Measurements from ENCODE around the gene NTM. TPM values are rescaled to one million over a fixed set of nuclear protein-coding genes. Genes with fewer than 3 reads are reported as not detected.

NTM gene
- total RNA-seq, 1 experiment from 2014 or later: not detected

- H3K9ac ChIP-seq (ENCODE audit: low read length): no peak overlapping the region
- H3K4me3 ChIP-seq (replicated peaks in 1 of 2; ENCODE audit: low read depth in 1 of 2, low read length in 2 of 2): no peak overlapping the region
- no peak for TF ChIP-seq TCF7L2 (IDR thresholded peaks at IDR 0.05; ENCODE audit: borderline replicate concordance, extremely low read depth, insufficient read depth, insufficient read length)
- no peak for TF ChIP-seq POLR2A (IDR thresholded peaks at IDR 0.05; ENCODE audit: borderline replicate concordance, extremely low read depth, insufficient read depth, insufficient read length)
- no peak for TF ChIP-seq CTCF (IDR thresholded peaks at IDR 0.05 in 2 of 3, conservative IDR thresholded peaks at IDR 0.05 in 1 of 3; ENCODE audit: borderline replicate concordance in 1 of 3, insufficient read depth in 1 of 3, low read depth in 2 of 3, low read length in 2 of 3)
- TF ChIP-seq ATF3 (IDR thresholded peaks at IDR 0.05): no peak
- no peak for TF ChIP-seq EZH2phosphoT487 (IDR thresholded peaks at IDR 0.05; ENCODE audit: borderline replicate concordance)
- no peaks in the 10 kb centered on the region for H3K27me3 ChIP-seq (ENCODE audit: insufficient read depth, low read length)
- H3K27ac ChIP-seq (ENCODE audit: low read depth, low read length): no peak overlapping the region
- no peaks in the 10 kb centered on the region for H3K79me2 ChIP-seq (ENCODE audit: insufficient read depth, low read length)
- no peaks in the 10 kb centered on the region for H3K9me2 ChIP-seq (ENCODE audit: insufficient read depth)
- H2AFZ ChIP-seq (ENCODE audit: low read depth, low read length, poor library complexity, severe bottlenecking): no peak overlapping the region
- intact Hi-C loops (cut with micrococcal nuclease): no loop called here
- H3K4me1 ChIP-seq (ENCODE audit: control insufficient read depth in 1 of 2, insufficient read depth in 2 of 2, low read length in 2 of 2): no peaks in the 10 kb centered on the region
- BruUV-seq (replicated peaks): no TSS peak
- ChIA-PET RAD21 (ENCODE audit: low non-redundant PET in 1 of 2, low total read pairs in 2 of 2, uncharacterized antibody in 2 of 2, unreplicated experiment in 2 of 2) (no interaction called here), POLR2A (no interaction called here), CTCF (no interaction called here)
- H3K4me2 ChIP-seq (ENCODE audit: low read length): no peak overlapping the region
- H3K36me3 ChIP-seq (ENCODE audit: control insufficient read depth in 1 of 2, insufficient read depth in 2 of 2, low read length in 2 of 2): no peaks in the 10 kb centered on the region
- ATAC-seq (no peak), DNase-seq (ENCODE audit: low read depth, low spot score) (no peak)
- H3K9me3 ChIP-seq (ENCODE audit: control insufficient read depth in 1 of 2, insufficient read depth in 1 of 2, low read depth in 1 of 2, low read length in 2 of 2): no peaks in the 10 kb centered on the region; a peak in 2 of 4 replicates
- H4K20me1 ChIP-seq (ENCODE audit: insufficient read depth): no peaks in the 10 kb centered on the region
These were observed 5.5 kb downstream of the NTM start for GRCh38 chr11:131375915-131376314.

- intact Hi-C loops (cut with micrococcal nuclease): no loop called here
- Histone ChIP-seq H3K9ac (ENCODE audit: low read length) (no peak overlapping the region), H3K27ac (ENCODE audit: low read depth, low read length) (no peak overlapping the region), H3K4me3 (replicated peaks in 1 of 2; ENCODE audit: low read depth in 1 of 2, low read length in 2 of 2) (no peak overlapping the region), H3K27me3 (ENCODE audit: insufficient read depth, low read length) (no peaks in the 10 kb centered on the region), H3K9me2 (ENCODE audit: insufficient read depth) (no peaks in the 10 kb centered on the region), H3K79me2 (ENCODE audit: insufficient read depth, low read length) (no peaks in the 10 kb centered on the region), H3K4me2 (ENCODE audit: low read length) (no peak overlapping the region), H3K9me3 (ENCODE audit: control insufficient read depth in 1 of 2, insufficient read depth in 1 of 2, low read depth in 1 of 2, low read length in 2 of 2) (no peaks in the 10 kb centered on the region; a peak in 2 of 4 replicates), H2AFZ (ENCODE audit: low read depth, low read length, poor library complexity, severe bottlenecking) (no peak overlapping the region), H3K4me1 (ENCODE audit: control insufficient read depth in 1 of 2, insufficient read depth in 2 of 2, low read length in 2 of 2) (no peaks in the 10 kb centered on the region), H4K20me1 (ENCODE audit: insufficient read depth) (no peaks in the 10 kb centered on the region), H3K36me3 (ENCODE audit: control insufficient read depth in 1 of 2, insufficient read depth in 2 of 2, low read length in 2 of 2) (no peaks in the 10 kb centered on the region)
- TF ChIP-seq EGR1 (IDR thresholded peaks at IDR 0.05; ENCODE audit: low read depth): no peak
- TF ChIP-seq ZFX (IDR thresholded peaks at IDR 0.05): no peak
- no peak for TF ChIP-seq POLR2AphosphoS5 (IDR thresholded peaks at IDR 0.05; ENCODE audit: low read depth, low read length)
- ATAC-seq (no peak), DNase-seq (ENCODE audit: low read depth, low spot score) (no peak)
- POLR2A ChIA-PET: no interaction called here
- BruUV-seq (replicated peaks): no TSS peak
- RAD21 ChIA-PET (ENCODE audit: low non-redundant PET in 1 of 2, low total read pairs in 2 of 2, uncharacterized antibody in 2 of 2, unreplicated experiment in 2 of 2): no interaction called here
- CTCF ChIA-PET: no interaction called here
These were observed 8.5 kb downstream of the NTM start for GRCh38 chr11:131378931-131379330.

Data from HCT116 (cell line).